Stimulated activated CD8-positive, alpha-beta memory T cell treated with anti-CD3 and anti-CD28 coated beads, Interleukin-4, amount 100 ng/mL, for 4 hours (primary cell): ENCODE data around the gene LAPTM4A.
"Not testable (repeated sequence)": the region's sequence is repeated elsewhere in the genome, so short reads cannot be mapped to it uniquely, and the experiment has no call there.

ENCODE experiments used
- DNase-seq, 2 donors: peaks; one replicate each; pipeline ENCODE4 v3.0.0-alpha.2; 2020; ENCODE audit warnings: low read depth in 2 of 2, low spot score in 1 of 2

Gene LAPTM4A

GRCh38 chr2:20052861-20053281 is 1.4 kb upstream of the LAPTM4A start:
- DNase-seq, result no peak

DNA sequence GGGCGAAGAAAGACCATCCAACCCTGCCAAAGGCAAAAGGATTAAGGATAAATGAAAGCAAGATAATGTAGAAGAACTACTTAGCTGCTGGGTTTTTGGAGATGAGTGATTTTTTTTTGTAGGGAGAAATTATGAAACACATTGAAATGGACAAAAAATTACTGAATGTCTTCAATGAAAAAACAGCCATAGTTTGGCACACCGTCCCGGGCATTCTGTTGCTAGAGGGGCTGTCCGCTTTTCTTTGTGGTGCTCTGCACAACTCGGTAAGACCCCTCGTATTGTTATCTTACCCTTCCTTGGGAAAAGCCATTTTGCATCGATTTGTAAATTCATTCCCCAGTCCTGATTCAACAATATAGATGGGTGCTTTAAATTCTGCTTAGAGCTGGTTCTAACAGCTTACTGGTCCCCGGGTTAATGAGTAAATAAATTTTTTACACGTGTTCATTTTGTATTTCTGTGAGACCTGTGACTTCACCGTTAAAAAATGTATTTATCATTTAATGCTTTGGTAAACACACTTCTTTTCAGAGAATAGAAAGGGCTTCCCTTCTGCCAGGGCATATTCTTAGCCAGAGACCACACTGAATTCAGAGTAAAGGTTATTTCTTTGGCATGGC is 912 bp upstream of the LAPTM4A start:
- DNase-seq, result no peak

DNA sequence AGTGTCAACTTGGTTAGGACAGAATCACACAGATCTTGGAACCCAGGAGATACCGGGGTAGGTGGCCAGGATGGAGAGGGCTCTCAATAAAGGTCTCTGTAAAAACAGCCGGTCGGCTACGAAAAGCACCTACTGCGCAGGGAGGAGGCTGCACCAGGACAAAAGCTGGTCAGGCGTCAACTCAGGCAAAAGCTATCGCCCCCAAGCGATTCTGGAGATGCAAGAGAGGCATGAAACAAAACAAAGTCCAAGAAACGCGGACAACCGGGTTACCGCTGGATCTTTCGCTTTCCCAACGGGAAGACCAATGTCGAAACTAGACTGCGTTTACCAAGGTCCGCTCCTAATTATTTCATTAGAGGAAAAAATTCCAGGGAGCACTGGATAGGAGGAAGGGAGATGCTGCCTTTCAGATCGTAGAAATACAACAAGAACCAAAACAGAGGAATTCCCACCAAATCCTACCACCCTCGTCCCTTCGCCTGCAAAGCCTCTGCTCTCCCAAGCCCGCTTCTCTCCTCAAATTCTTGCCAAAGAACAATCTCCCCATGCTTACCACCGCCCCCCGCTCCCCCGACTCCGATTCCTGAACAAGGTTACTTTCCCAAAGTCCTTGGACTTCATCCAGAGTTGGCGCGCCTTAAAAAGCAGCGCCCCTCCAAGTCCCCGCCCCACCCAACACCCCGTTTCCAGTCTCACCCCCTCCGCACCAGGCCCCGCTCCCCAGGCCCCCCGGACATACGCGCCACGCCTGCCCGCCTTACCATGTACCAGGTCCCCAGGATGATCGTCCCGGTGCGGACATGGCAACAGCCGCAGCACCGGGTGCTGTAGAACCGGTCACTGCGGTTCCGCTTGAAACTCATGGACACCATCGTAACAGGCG is 539 bp downstream of the LAPTM4A start:
- no peak for DNase-seq

DNA sequence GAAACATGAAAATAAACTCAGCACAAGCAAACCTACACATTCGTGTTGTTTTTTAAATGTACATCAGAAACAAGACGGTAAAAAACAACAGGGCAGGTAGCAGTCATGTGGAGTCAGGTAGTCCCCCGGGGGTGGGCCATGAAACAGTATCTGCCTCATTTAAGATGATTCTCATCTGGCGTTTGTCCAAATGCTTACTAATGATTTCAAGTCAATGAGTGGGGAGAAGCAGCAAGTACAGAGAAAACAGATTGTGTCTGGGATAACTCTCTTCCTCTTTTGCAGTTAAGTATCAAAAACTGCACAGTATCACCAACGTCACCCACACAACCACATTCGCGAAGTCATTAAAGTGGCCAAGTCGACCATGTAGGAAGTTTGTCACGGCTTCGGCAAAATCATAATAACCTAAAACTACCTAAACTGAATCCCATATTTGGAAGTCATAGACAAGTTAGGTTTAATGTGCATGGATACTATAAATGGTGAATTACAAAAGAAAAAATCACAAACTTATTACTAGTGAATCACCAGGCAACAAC is 1.3 kb downstream of the LAPTM4A start:
- no peak for DNase-seq

DNA sequence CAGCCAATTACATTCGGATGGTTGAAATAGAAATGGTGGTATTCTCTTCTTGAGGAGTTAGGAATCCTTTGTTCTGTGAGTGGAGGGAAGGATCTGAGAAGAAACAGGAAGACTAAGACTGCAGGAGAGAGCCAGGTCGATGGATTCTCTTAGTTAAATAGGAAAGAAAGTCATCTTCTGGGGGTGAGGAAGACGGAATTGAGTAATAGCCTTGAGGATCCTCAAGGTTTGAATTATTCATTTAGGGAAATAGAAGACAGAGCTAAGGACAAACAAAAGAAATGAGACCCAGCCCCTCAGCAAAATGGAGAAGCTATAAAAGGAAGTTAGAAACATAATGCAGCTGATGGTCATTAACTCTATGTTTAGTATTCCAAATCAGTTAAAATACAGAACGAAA is 1.8 kb downstream of the LAPTM4A start:
- DNase-seq, result no peak

- DNase-seq, result no peak
Observed at GRCh38 chr2:20048488-20049448, 2.7 kb downstream of the LAPTM4A start.

GRCh38 chr2:20045712-20046292 is 5.6 kb downstream of the LAPTM4A start:
- DNase-seq, result not testable (repeated sequence)

DNA sequence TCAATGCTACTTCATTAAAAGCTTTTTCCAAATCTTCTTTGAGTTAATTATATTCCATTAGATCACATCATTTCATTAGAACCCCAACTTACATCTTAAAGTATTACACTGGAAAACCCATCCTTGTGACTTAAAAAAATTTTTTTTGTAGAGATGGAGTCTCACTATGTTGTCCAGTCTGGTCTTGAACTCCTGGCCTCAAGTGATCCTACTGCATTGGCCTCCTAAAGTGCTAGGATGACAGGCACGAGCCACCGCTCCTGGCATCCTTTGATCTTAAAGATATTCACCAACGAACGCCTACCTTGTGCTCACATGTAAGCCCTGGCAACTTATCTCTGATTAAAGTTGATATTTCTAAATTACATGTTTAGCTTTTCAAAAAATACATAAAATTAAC is 6.7 kb downstream of the LAPTM4A start:
- DNase-seq, result no peak

GRCh38 chr2:20042531-20042930 is 8.9 kb downstream of the LAPTM4A start:
- DNase-seq, result no peak

DNA sequence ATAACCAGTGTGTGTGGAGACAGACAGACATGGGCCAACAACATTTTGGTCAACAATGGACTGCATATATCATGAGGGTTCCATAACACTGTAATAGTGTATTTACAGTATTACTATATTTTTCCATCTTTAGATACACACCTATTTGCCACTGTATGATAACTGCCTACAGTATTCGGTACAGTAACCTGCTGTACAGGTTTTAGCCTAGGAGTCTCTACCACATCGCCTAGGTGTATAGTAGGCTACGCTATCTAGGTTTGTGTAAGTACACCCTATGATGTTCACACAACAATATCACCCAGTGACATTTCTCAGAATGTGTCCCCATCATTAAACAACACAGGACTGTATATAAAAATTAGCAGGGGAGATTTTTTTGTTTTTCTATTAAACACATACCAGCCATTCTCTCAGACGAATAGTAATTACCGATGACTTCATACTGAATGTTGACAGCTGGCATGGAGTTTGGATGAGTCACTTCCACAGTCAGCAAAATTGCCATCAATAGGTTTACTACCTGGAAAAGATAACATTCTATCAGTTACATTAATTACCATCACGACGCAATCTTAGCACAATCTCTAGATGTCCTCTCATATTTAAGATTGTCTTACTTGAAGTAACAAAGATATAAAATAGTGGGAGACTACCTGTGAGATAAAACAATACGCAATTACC is 10.8 kb downstream of the LAPTM4A start:
- no peak for DNase-seq

GRCh38 chr2:20037660-20038059 is 13.8 kb downstream of the LAPTM4A start:
- no peak for DNase-seq

DNA sequence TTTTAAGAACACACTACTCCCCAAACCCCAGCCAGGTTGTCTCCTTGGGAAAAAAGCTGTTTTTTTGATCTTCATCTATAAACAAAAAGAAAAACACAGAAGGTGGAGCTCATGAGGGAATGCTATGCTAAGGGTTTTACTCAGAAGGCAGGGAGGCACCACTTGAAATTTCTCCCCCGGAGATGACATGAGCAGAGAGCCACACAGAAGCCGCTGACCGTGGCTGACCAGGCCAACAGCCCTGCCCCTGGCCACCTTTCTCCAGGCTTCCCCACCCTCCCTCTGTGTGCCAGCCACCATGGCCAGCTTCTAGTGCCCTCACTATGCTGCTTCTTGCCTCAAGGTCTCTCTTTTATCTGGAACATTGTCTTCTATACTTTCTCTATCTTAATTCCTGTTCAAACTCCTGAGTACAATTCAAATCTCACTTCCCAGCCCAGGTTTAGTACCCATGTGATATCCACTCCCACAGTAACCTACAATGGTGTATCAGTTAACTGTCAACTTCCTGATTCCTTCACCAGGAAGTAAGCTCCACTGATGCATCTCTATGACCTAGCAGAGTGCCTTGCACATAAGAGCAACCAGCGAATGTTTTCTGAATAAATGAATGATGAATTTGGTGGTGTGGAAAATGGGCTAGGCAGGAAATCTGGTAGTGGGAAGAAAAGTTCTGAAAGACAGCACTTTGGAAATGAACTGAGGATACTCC is 15.3 kb downstream of the LAPTM4A start:
- no peak for DNase-seq

GRCh38 chr2:20034821-20035220 is 16.6 kb downstream of the LAPTM4A start:
- no peak for DNase-seq

- no peak for DNase-seq
Observed at GRCh38 chr2:20034218-20034617, 17.2 kb downstream of the LAPTM4A start.

DNA sequence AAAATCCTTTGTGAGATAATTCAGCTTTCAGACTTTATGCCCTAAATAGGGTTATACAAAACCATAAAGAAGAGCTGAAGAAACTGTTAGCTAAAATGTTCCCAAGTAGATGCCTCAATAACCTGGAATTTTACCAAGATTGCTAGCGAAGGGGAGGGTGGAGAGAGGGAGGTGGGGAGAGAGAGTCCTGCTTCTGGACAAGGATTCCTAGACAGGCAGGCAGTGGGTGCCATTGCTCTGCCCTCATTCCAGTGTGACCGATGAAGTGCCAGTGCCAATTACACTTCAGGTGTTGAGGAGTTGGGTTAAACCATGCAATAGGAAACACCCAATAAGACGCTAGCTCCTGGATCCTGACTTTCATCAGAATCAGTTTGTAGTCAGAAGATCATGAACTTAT is 18.1 kb downstream of the LAPTM4A start:
- DNase-seq, result no peak

DNA sequence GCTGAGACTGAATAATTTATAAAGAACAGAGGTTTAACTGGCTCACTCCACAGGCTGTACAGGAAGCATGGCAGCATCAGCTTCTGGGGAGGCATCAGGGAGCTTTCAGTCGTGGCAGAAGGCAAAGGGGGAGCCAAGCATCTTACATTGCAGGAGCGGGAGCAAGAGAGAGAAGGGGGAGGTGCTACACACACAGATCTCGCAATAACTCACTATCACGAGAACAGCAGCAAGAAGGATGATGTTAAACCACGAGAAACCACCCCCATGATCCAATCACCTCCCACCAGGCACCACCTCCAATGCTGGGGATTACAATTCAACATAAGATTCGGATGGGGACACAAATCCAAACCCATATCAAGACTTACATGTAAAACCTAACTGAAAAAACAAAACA is 21.2 kb downstream of the LAPTM4A start:
- DNase-seq, result no peak

DNA sequence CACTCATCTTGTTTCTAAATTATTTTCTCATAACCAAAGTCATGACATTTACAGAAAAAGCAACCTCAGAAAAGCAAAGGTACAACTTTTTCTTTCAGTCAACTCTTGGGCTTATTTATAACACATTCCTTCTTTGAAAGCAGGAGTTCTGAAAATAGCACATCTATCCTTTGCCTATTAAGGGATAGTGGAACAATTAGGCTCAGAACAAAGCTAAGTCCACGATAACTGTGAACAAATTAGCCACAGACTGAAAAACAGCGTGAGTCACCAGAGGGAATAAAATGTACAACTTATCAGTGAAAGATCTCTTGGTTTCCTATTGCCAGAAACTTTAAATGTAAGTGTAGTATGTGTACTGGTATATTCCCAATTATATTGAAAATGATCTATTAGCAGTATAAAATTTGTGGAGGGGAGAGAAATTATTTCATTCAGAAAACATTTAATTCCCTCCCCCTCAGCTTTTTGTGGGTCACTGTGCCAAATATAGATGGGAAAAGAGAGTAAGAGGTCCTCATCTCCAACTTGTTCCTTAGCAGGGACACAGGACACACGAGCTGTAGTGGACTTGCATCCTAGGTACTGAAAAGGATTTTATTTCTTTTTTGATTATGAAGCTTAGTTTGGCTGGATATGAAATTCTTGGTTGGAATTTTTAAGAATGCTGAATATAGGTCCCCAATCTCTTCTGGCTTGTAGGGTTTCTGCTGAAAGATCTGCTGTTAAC is 23.6 kb downstream of the LAPTM4A start:
- no peak for DNase-seq

- DNase-seq, result no peak
Observed at GRCh38 chr2:20027260-20027677, 24.2 kb downstream of the LAPTM4A start.
